Panc1 (cell line): ENCODE measurements around the gene ABCA6.

Source experiments
- POLR2AphosphoS5 ChIP-seq: IDR thresholded peaks from 2 replicates; pipeline ENCODE4 v1.6.1; 2012; ENCODE audit warnings: mild to moderate bottlenecking, low read depth, low read length, moderate library complexity
- REST ChIP-seq, 2 experiments: IDR thresholded peaks; 2 replicates each; pipeline ENCODE4 v1.6.1; 2011 to 2012; ENCODE audit warnings: low read depth in 2 of 2, control low read depth in 1 of 2, low read length in 1 of 2, mild to moderate bottlenecking in 1 of 2, moderate library complexity in 1 of 2; ENCODE audit not compliant: insufficient read depth in 1 of 2
- SIN3A ChIP-seq: IDR thresholded peaks from 2 replicates; pipeline ENCODE4 v1.6.1; 2012; ENCODE audit warnings: low read depth, mild to moderate bottlenecking, low read length, moderate library complexity, borderline replicate concordance; ENCODE audit not compliant: insufficient read depth
- TCF7L2 ChIP-seq: IDR thresholded peaks from 2 replicates; pipeline ENCODE4 v1.6.1; 2011; ENCODE audit warnings: mild to moderate bottlenecking, low read depth, low read length, inconsistent platforms
- TF ChIP-seq, protein P1 (sequence below): fragments of 450-650 bp; IDR thresholded peaks from 2 replicates; pipeline ENCODE4 v1.5.1; 2017; ENCODE audit warnings: mild to moderate bottlenecking

DNA sequence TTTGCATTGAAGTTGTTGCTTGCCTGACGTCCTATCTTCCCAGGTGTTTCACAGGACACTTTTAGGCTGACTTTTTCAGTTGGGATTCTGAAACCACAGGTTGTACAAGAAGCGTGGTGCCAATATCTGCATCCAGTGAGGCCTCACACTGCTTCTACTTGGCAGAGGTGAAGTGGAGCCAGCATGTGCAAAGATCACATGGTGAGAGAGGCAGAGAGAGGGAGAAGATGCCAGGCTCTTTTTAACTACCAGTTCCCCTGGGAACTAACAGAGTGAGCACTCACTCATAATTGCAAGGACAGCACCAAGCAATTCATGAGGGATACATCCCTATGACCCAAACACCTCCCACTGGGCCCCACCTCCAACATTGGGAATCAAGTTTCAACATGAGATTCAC, 5.8 kb upstream of the ABCA6 start:
- TF ChIP-seq, protein P1, sequence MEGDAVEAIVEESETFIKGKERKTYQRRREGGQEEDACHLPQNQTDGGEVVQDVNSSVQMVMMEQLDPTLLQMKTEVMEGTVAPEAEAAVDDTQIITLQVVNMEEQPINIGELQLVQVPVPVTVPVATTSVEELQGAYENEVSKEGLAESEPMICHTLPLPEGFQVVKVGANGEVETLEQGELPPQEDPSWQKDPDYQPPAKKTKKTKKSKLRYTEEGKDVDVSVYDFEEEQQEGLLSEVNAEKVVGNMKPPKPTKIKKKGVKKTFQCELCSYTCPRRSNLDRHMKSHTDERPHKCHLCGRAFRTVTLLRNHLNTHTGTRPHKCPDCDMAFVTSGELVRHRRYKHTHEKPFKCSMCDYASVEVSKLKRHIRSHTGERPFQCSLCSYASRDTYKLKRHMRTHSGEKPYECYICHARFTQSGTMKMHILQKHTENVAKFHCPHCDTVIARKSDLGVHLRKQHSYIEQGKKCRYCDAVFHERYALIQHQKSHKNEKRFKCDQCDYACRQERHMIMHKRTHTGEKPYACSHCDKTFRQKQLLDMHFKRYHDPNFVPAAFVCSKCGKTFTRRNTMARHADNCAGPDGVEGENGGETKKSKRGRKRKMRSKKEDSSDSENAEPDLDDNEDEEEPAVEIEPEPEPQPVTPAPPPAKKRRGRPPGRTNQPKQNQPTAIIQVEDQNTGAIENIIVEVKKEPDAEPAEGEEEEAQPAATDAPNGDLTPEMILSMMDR: no peak
- TF ChIP-seq POLR2AphosphoS5 (no peak), REST (IDR thresholded peaks at IDR 0.05; ENCODE audit: insufficient read depth in 1 of 2, low read depth in 2 of 2, low read length in 1 of 2) (no peak), SIN3A (no peak), TCF7L2 (no peak)
